ENCODE results near the gene B4GALT2. TPM values are rescaled to one million over a fixed set of nuclear protein-coding genes. Genes with fewer than 3 reads are reported as not detected.
A peak's percentile ranks its signal among the peaks of the same experiment; 100 is the strongest.

B4GALT2 gene
- total and polyA plus RNA-seq, 10 of the 15 experiments (the other 5 are each of a cell fraction or from before 2014, with no cell fraction given), result 0.98 to 61.0 (median 23.4) TPM

GRCh38 chr1:44030605-44031251, 51.7 kb downstream of the B4GALT2 start (continued):
- no peak for TF ChIP-seq REST (IDR thresholded peaks at IDR 0.05; ENCODE audit: low read depth, low read length)
- TF ChIP-seq NBN (IDR thresholded peaks at IDR 0.05), result no peak
- no peak for TF ChIP-seq BMI1 (IDR thresholded peaks at IDR 0.05; ENCODE audit: borderline replicate concordance)
- TF ChIP-seq TBL1XR1 (IDR thresholded peaks at IDR 0.05; ENCODE audit: low read depth, low read length), result no peak
- no peak for TF ChIP-seq YBX1 (IDR thresholded peaks at IDR 0.05)
- no peak for TF ChIP-seq PRDM15 (CRISPR knock-in tag; IDR thresholded peaks at IDR 0.05)
- no peak for TF ChIP-seq RAD51 (IDR thresholded peaks at IDR 0.05)
- TF ChIP-seq RB1 (IDR thresholded peaks at IDR 0.05; ENCODE audit: borderline replicate concordance), result no peak
- TF ChIP-seq NFYA (IDR thresholded peaks at IDR 0.05; ENCODE audit: borderline replicate concordance, low read depth, low read length), result no peak
- no peak for TF ChIP-seq ZBTB11 (CRISPR knock-in tag; IDR thresholded peaks at IDR 0.05)
- TF ChIP-seq HDAC6 (IDR thresholded peaks at IDR 0.05; ENCODE audit: unreplicated experiment), result peak; percentile 32
- no peak for TF ChIP-seq ZNF622 (IDR thresholded peaks at IDR 0.05)
- TF ChIP-seq E4F1 (IDR thresholded peaks at IDR 0.05; ENCODE audit: borderline replicate concordance, partially characterized antibody), result no peak
- TF ChIP-seq TARDBP (IDR thresholded peaks at IDR 0.05; ENCODE audit: borderline replicate concordance), result no peak
- TF ChIP-seq BHLHE40 (IDR thresholded peaks at IDR 0.05; ENCODE audit: borderline replicate concordance in 1 of 2, low read depth in 2 of 2, low read length in 1 of 2), result no peak
- TF ChIP-seq SMARCA5 (IDR thresholded peaks at IDR 0.05), result no peak
- no peak for TF ChIP-seq RAD21 (IDR thresholded peaks at IDR 0.05; ENCODE audit: insufficient read depth, low read depth, low read length)
- TF ChIP-seq DPF2 (IDR thresholded peaks at IDR 0.05), result 0 out of 2 replicates have a peak, but pooled peaks have one; percentile 10

Measured in GM12878 (cell line).